ENCODE data around the gene COL23A1. TPM values are rescaled to one million over a fixed set of nuclear protein-coding genes. Genes with fewer than 3 reads are reported as not detected.

Gene COL23A1
- total RNA-seq, 1 donor from 2014 or later: 4.3 TPM

- no peaks in the 10 kb centered on the region for H3K27me3 ChIP-seq
- no peaks in the 10 kb centered on the region for H3K36me3 ChIP-seq
- no peak overlapping the region for H3K27ac ChIP-seq
- TF ChIP-seq CTCF (IDR thresholded peaks at IDR 0.05): no peak
- H3K9me3 ChIP-seq: no peaks in the 10 kb centered on the region
- no peaks in the 10 kb centered on the region for H3K4me1 ChIP-seq
- H3K4me3 ChIP-seq: no peak overlapping the region
- intact Hi-C loops (cut with DNase I): no loop called here
- DNase-seq (ENCODE audit: low spot score in 2 of 2): peak in 1 of 2 donors; percentile 58
These were observed 161.6 kb downstream of the COL23A1 start for GRCh38 chr5:178428341-178429155.

GRCh38 chr5:178427576-178428197 lies 162.5 kb downstream of the COL23A1 start:
- Histone ChIP-seq H3K27ac (no peak overlapping the region), H3K36me3 (no peaks in the 10 kb centered on the region), H3K4me1 (no peaks in the 10 kb centered on the region), H3K9me3 (no peaks in the 10 kb centered on the region), H3K4me3 (no peak overlapping the region), H3K27me3 (no peaks in the 10 kb centered on the region)
- no peak for TF ChIP-seq CTCF (IDR thresholded peaks at IDR 0.05)
- intact Hi-C loops (cut with DNase I): no loop called here
- DNase-seq (ENCODE audit: low spot score in 2 of 2): peak in 1 of 2 donors; percentile 28

DNA sequence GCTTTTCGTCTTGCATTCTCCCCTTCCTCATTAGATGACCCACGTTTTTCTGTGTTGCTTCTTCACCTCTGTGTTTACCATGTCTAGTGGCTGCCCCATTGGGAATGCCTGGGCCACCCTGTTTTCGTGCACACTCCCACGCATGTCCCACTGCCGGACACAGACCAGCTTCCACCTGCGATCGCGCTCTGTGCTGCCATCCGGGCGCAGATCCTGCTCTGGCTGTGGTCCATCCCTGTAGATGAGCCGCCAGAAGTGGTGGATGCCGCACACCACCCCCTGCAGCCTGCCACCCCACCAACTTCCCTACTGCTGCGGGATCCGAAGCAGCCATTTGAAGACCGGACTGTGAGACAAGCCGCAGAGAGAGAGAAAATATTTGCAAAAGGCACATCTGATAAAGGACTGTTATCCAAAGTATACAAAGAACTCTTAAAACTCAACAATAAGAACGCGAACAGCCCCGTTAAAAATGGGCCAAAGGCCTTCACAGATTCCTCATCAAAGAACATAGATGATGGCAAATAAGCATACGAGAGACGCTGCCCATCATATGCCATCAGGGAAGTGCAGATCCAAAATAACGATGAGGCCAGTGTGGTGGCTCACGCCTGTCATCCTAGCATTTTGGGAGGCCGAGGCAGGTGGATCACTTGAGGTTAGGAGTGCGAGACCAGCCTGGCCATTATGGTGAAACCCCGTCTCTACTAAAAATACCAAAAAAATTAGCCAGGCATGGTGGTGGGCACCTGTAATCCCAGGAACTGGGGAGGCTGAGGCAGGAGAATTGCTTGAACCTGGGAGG lies 163.7 kb downstream of the COL23A1 start:
- Histone ChIP-seq H3K27me3 (no peaks in the 10 kb centered on the region), H3K27ac (no peak overlapping the region), H3K4me3 (no peak overlapping the region), H3K36me3 (no peaks in the 10 kb centered on the region), H3K9me3 (no peaks in the 10 kb centered on the region), H3K4me1 (no peaks in the 10 kb centered on the region)
- no peak for TF ChIP-seq CTCF (IDR thresholded peaks at IDR 0.05)
- intact Hi-C loops (cut with DNase I): no loop called here
- DNase-seq (ENCODE audit: low spot score in 2 of 2): no peak

DNA sequence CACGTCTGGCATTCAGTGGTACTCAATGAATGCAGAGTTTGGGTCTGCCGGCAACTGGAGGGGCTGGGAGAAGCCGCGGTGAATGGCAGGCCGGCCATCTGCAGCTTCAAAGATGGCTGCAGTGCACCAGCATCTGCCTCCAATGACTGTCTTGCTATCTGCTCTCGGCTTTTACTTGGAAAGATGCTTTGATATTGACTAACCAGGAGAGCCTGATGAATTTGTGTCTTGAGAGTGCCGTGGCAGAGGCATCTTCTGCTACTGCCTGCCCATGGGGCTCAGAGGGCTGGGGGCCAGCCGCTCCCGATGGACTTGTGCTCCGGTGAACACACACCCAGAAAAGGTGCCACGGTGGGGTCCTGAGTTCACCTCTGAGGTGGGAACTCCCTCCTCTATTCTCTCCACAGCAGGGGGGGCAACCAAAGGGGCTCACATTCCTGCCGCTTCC lies 164.5 kb downstream of the COL23A1 start:
- no peaks in the 10 kb centered on the region for H3K9me3 ChIP-seq
- no peak overlapping the region for H3K27ac ChIP-seq
- no peaks in the 10 kb centered on the region for H3K4me1 ChIP-seq
- intact Hi-C loops (cut with DNase I): no loop called here
- no peak for TF ChIP-seq CTCF (IDR thresholded peaks at IDR 0.05)
- DNase-seq (ENCODE audit: low spot score in 2 of 2): no peak
- no peaks in the 10 kb centered on the region for H3K36me3 ChIP-seq
- H3K4me3 ChIP-seq: no peak overlapping the region
- no peaks in the 10 kb centered on the region for H3K27me3 ChIP-seq

DNA sequence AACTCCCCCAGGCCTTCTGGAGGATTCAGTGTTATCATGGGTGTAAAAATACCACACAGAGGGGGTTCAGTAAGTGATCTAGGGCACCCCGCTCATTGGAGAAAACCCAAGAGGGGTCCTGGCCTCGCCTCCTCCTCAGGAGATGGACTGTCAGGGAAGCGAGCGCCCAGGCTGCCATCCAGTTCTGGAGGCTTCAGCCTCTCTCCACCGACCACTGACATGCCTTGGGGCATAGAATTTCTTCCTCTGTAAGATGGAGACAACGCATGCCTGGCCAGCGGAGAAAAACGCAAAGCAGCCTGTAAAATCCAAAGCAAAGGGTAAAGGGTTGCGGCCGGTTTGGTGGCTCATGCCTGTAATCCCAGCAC lies 165.4 kb downstream of the COL23A1 start:
- H3K27ac ChIP-seq: no peak overlapping the region

More for the DNA sequence above, 165.4 kb downstream of the COL23A1 start:
- TF ChIP-seq CTCF (IDR thresholded peaks at IDR 0.05): no peak
- Histone ChIP-seq H3K4me3 (no peak overlapping the region), H3K4me1 (no peaks in the 10 kb centered on the region), H3K36me3 (no peaks in the 10 kb centered on the region), H3K27me3 (no peaks in the 10 kb centered on the region), H3K9me3 (no peaks in the 10 kb centered on the region)
- intact Hi-C loops (cut with DNase I): no loop called here
- DNase-seq (ENCODE audit: low spot score in 2 of 2): no peak

Measured in ascending aorta (tissue), 2 donors.